A673 (cell line): ENCODE measurements around the gene ACOT11. TPM values are rescaled to one million over a fixed set of nuclear protein-coding genes. Genes with fewer than 3 reads are reported as not detected.

Experiments used
- BruUV-seq: library from RNA; stranded (reverse); fragments of 400-500 nt; replicated peaks from 2 replicates; lab custom pipeline; 2021; lab: Mats Ljungman, UMichigan
- CTCF ChIA-PET: fragments of 300-600 bp; sonication (Branson Sonifier 250); formaldehyde crosslinking; loops from one replicate; lab custom pipeline; 2022; ENCODE audit warnings: antibody characterized with exemption; lab: Charles Lee
- POLR2A ChIA-PET: fragments of 300-600 bp; sonication (Branson Sonifier 250); formaldehyde crosslinking; loops from one replicate; lab custom pipeline; 2022; ENCODE audit warnings: antibody characterized with exemption; ENCODE audit not compliant: low non-redundant PET; lab: Charles Lee
- DNase-seq: peaks from one replicate; pipeline ENCODE4 v3.0.0-alpha.2; 2015; ENCODE audit warnings: low spot score
- H3K27ac ChIP-seq: fragments of 200-600 bp; sonication (generic); 2 replicates; pipeline ENCODE4 v1.5.1; 2016; ENCODE audit warnings: mixed run types, low read depth, mild to moderate bottlenecking, mixed read lengths, antibody characterized with exemption, low read length; ENCODE audit not compliant: poor library complexity, severe bottlenecking
- H3K27me3 ChIP-seq: fragments of 200-600 bp; sonication (generic); replicated peaks from 2 replicates; pipeline ENCODE4 v1.6.1; 2017; ENCODE audit warnings: mixed run types, low read depth, mild to moderate bottlenecking, mixed read lengths, antibody characterized with exemption, low read length; ENCODE audit not compliant: insufficient read depth, poor library complexity
- H3K36me3 ChIP-seq: fragments of 200-600 bp; sonication (generic); 2 replicates; pipeline ENCODE4 v1.6.1; 2016; ENCODE audit warnings: mixed run types, mild to moderate bottlenecking, mixed read lengths, antibody characterized with exemption, low read length; ENCODE audit not compliant: insufficient read depth, poor library complexity, severe bottlenecking
- H3K4me1 ChIP-seq: fragments of 200-600 bp; sonication (generic); 2 replicates; pipeline ENCODE4 v1.6.1; 2017; ENCODE audit warnings: mixed run types, mild to moderate bottlenecking, mixed read lengths, antibody characterized with exemption, low read length; ENCODE audit not compliant: insufficient read depth, poor library complexity, severe bottlenecking
- H3K4me3 ChIP-seq: fragments of 200-600 bp; sonication (generic); 2 replicates; pipeline ENCODE4 v1.5.1; 2016; ENCODE audit warnings: low read depth, mixed run types, mild to moderate bottlenecking, mixed read lengths, low read length; ENCODE audit not compliant: poor library complexity, severe bottlenecking
- H3K9me3 ChIP-seq: fragments of 200-600 bp; sonication (generic); 2 replicates; pipeline ENCODE4 v1.6.1; 2016; ENCODE audit warnings: mixed run types, low read depth, mild to moderate bottlenecking, mixed read lengths, antibody characterized with exemption, low read length; ENCODE audit not compliant: poor library complexity, severe bottlenecking
- EZH2 ChIP-seq: fragments of 200-600 bp; sonication (generic); IDR thresholded peaks from 2 replicates; pipeline ENCODE4 v1.6.1; 2017; ENCODE audit warnings: borderline replicate concordance, low read depth, mild to moderate bottlenecking, mixed read lengths, antibody characterized with exemption, low read length; ENCODE audit not compliant: poor library complexity, severe bottlenecking
- intact Hi-C: fragments of 100-400 bp; cut with micrococcal nuclease; formaldehyde crosslinking; loops from one replicate; pipeline ENCODE4 v1.10.0; 2022; ENCODE audit not compliant: unreplicated experiment
- total RNA-seq: library from RNA; stranded (reverse); gene quantifications from 2 replicates; pipeline ENCODE4 v1.2.3, GENCODE V29; 2021
- TF ChIP-seq, protein P1 (sequence below): fragments of 300-800, 200-600 bp; sonication (generic); conservative IDR thresholded peaks from 2 replicates; pipeline ENCODE4 v1.5.1; 2017; ENCODE audit warnings: low read depth, mild to moderate bottlenecking, antibody characterized with exemption, low read length, moderate library complexity, mixed read lengths

ACOT11 gene
- total RNA-seq, 1 experiment from 2014 or later = 5.6 TPM

GRCh38 chr1:54559111-54559548 lies 11.1 kb downstream of the ACOT11 start:
- Histone ChIP-seq H3K9me3 (peaks cover 7% of the 10 kb centered on the region), H3K27ac (no peak overlapping the region), H3K36me3 (no peaks in the 10 kb centered on the region), H3K4me3 (no peak overlapping the region), H3K27me3 (no peaks in the 10 kb centered on the region), H3K4me1 (peaks cover 12% of the 10 kb centered on the region)
- no peak for DNase-seq
- ChIA-PET CTCF (no interaction called here), POLR2A (no interaction called here)
- intact Hi-C loops = no loop called here
- TF ChIP-seq, protein P1, sequence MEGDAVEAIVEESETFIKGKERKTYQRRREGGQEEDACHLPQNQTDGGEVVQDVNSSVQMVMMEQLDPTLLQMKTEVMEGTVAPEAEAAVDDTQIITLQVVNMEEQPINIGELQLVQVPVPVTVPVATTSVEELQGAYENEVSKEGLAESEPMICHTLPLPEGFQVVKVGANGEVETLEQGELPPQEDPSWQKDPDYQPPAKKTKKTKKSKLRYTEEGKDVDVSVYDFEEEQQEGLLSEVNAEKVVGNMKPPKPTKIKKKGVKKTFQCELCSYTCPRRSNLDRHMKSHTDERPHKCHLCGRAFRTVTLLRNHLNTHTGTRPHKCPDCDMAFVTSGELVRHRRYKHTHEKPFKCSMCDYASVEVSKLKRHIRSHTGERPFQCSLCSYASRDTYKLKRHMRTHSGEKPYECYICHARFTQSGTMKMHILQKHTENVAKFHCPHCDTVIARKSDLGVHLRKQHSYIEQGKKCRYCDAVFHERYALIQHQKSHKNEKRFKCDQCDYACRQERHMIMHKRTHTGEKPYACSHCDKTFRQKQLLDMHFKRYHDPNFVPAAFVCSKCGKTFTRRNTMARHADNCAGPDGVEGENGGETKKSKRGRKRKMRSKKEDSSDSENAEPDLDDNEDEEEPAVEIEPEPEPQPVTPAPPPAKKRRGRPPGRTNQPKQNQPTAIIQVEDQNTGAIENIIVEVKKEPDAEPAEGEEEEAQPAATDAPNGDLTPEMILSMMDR = no peak
- BruUV-seq = no TSS peak

DNA sequence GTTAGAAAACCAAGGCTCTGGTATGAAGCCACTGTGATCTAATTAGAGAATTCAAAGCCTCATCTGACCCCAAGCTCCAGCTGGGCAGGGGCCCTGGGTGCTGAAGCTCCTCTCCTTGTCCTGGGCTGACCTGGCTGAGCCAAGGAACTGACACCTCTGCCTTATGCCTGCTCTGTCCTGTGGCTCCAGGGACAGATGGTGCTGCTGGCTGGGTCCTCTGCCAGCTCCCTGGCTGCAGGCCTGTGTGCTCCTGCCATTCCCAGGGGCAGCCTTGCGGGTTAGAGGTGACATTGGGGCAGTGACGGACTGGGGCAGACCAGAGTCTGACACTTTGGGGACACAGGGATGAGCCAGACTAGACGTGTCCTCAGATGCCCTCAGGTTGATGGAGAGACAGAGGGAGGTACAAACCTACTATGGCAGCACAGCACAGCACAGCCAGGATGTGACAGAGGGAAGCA lies 11.8 kb downstream of the ACOT11 start:
- POLR2A ChIA-PET = no interaction called here
- CTCF ChIA-PET = no interaction called here

GRCh38 chr1:54564312-54565112 lies 16.5 kb downstream of the ACOT11 start:
- no TSS peak for BruUV-seq
- intact Hi-C loops = no loop called here
- Histone ChIP-seq H3K36me3 (no peaks in the 10 kb centered on the region), H3K4me1 (peaks cover 2% of the 10 kb centered on the region), H3K27ac (no peak overlapping the region), H3K9me3 (no peaks in the 10 kb centered on the region), H3K4me3 (no peak overlapping the region), H3K27me3 (no peaks in the 10 kb centered on the region)
- ChIA-PET CTCF (no interaction called here), POLR2A (no interaction called here)
- no peak for DNase-seq
- TF ChIP-seq EZH2 = no peak
- TF ChIP-seq, protein P1 = no peak

More for the DNA sequence above, 11.8 kb downstream of the ACOT11 start:
- H3K4me1 ChIP-seq = peaks cover 12% of the 10 kb centered on the region
- H3K4me3 ChIP-seq = no peak overlapping the region
- intact Hi-C loops = no loop called here
- H3K36me3 ChIP-seq = no peaks in the 10 kb centered on the region
- no peaks in the 10 kb centered on the region for H3K27me3 ChIP-seq
- TF ChIP-seq, protein P1 = no peak
- no peak for TF ChIP-seq EZH2
- BruUV-seq = no TSS peak
- no peak overlapping the region for H3K27ac ChIP-seq
- H3K9me3 ChIP-seq = peaks cover 7% of the 10 kb centered on the region
- no peak for DNase-seq
